Right hindlimb (tissue), 1 donor: ENCODE measurements around the gene KCNMA1.

Source experiments
- DNase-seq: peaks from one replicate; pipeline ENCODE4 v3.0.0-alpha.2; 2018

The KCNMA1 gene

GRCh38 chr10:77313066-77313750 is 324.4 kb downstream of the KCNMA1 start:
- no peak for DNase-seq

- no peak for DNase-seq
These were observed 326.4 kb downstream of the KCNMA1 start for GRCh38 chr10:77311186-77311585.

- DNase-seq, result peak; percentile 55
These were observed 327.2 kb downstream of the KCNMA1 start for GRCh38 chr10:77310288-77310840.

GRCh38 chr10:77309509-77309908 is 328.1 kb downstream of the KCNMA1 start:
- no peak for DNase-seq

GRCh38 chr10:77309092-77309491 is 328.5 kb downstream of the KCNMA1 start:
- DNase-seq, result peak; percentile 59

- no peak for DNase-seq
These were observed 329.4 kb downstream of the KCNMA1 start for GRCh38 chr10:77308084-77308732.

GRCh38 chr10:77306666-77307065 is 330.9 kb downstream of the KCNMA1 start:
- no peak for DNase-seq

- DNase-seq, result no peak
These were observed 331.7 kb downstream of the KCNMA1 start for GRCh38 chr10:77305650-77306632.

GRCh38 chr10:77304192-77304591 is 333.4 kb downstream of the KCNMA1 start:
- no peak for DNase-seq

GRCh38 chr10:77301305-77301730 is 336.3 kb downstream of the KCNMA1 start:
- DNase-seq, result no peak

- no peak for DNase-seq
These were observed 336.8 kb downstream of the KCNMA1 start for GRCh38 chr10:77300682-77301302.

- peak; percentile 83 for DNase-seq
These were observed 338.3 kb downstream of the KCNMA1 start for GRCh38 chr10:77299320-77299719.

GRCh38 chr10:77297393-77297739 is 340.2 kb downstream of the KCNMA1 start:
- DNase-seq, result no peak

GRCh38 chr10:77296534-77297392 is 340.8 kb downstream of the KCNMA1 start:
- no peak for DNase-seq

- no peak for DNase-seq
These were observed 343.8 kb downstream of the KCNMA1 start for GRCh38 chr10:77293773-77294172.

- no peak for DNase-seq
These were observed 344.3 kb downstream of the KCNMA1 start for GRCh38 chr10:77293347-77293746.

- DNase-seq, result no peak
These were observed 345.8 kb downstream of the KCNMA1 start for GRCh38 chr10:77291596-77292505.

- DNase-seq, result peak; percentile 35
These were observed 347.0 kb downstream of the KCNMA1 start for GRCh38 chr10:77290528-77291155.

GRCh38 chr10:77289790-77290189 is 347.8 kb downstream of the KCNMA1 start:
- no peak for DNase-seq

- no peak for DNase-seq
These were observed 348.5 kb downstream of the KCNMA1 start for GRCh38 chr10:77289027-77289501.
